Thyroid gland (tissue), 4 donors: ENCODE results near the gene HLF.

ENCODE experiments used
- POLR2A ChIP-seq, 2 donors: fragments of 450-650 bp; IDR thresholded peaks; one replicate each; pipeline ENCODE4 v1.6.1; 2017; ENCODE audit warnings: antibody characterized with exemption in 2 of 2, mild to moderate bottlenecking in 2 of 2, moderate library complexity in 1 of 2
- TF ChIP-seq, protein P1 (sequence below), 6 experiments: fragments of 200-600 bp in 3 of 6; fragments of 450-650 bp in 3 of 6; sonication (generic) in 3 of 6; IDR thresholded peaks; one replicate each; pipeline ENCODE4 v1.5.1; 2016 to 2019; ENCODE audit warnings: antibody characterized with exemption in 6 of 6, mild to moderate bottlenecking in 2 of 6, inconsistent platforms in 1 of 6, moderate library complexity in 1 of 6

DNA sequence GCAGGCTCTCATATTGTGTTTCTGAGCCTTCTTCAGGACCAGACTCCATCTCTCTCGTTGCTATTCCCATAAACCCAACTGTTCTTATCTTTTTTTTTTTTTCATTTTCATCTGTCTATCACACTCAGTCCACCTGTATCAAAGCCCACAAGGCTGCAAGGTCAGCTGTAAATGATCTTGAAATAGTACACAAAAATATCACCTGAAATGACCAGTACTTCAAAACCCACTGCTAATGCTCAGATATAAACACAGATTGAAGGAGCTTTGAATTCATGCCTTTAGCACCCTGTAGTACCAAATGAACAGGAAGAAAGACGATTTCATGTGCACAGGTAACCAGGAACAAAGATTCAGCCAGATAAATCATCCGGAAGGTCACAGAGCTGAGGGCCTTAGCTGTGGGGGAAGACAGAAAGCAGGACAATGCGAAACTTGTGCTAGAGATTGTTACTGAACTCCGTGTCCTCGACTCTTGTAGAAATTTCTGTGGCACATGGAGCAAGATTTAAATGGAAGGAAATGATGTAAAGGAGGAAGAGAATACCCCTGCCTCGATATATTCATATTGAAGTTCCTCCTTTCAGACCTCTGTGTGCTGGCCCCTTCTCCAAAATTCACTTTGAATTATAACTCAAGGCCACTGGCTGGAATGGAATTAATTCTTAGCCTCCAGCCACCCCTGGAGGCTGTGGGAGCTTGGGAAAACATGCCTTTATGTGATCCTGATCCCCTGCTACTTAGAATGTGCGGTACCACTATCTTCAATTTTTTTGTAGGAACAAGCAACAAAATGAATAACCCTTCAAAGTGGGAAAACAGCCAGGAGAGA, 4.1 kb downstream of the HLF start:
- TF ChIP-seq, protein P1, sequence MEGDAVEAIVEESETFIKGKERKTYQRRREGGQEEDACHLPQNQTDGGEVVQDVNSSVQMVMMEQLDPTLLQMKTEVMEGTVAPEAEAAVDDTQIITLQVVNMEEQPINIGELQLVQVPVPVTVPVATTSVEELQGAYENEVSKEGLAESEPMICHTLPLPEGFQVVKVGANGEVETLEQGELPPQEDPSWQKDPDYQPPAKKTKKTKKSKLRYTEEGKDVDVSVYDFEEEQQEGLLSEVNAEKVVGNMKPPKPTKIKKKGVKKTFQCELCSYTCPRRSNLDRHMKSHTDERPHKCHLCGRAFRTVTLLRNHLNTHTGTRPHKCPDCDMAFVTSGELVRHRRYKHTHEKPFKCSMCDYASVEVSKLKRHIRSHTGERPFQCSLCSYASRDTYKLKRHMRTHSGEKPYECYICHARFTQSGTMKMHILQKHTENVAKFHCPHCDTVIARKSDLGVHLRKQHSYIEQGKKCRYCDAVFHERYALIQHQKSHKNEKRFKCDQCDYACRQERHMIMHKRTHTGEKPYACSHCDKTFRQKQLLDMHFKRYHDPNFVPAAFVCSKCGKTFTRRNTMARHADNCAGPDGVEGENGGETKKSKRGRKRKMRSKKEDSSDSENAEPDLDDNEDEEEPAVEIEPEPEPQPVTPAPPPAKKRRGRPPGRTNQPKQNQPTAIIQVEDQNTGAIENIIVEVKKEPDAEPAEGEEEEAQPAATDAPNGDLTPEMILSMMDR (IDR thresholded peaks at IDR 0.05) = no peak
- TF ChIP-seq POLR2A (IDR thresholded peaks at IDR 0.05) = no peak
